GM23338 (cell line): ENCODE measurements around the gene DNAJC11. TPM values are rescaled to one million over a fixed set of nuclear protein-coding genes. Genes with fewer than 3 reads are reported as not detected.
"Not testable (repeated sequence)": the region's sequence is repeated elsewhere in the genome, so short reads cannot be mapped to it uniquely, and the experiment has no call there.

ENCODE experiments used
- ATAC-seq: fragments of 200-7000 bp; cut with Tn5 transposase; 3 replicates; pipeline ENCODE4 v1.9.1; 2020
- DNase-seq: peaks from one replicate; pipeline ENCODE4 v3.0.0-alpha.2; 2015; ENCODE audit warnings: low spot score
- H2AFZ ChIP-seq: fragments of 200-600 bp; sonication (generic); 2 replicates; pipeline ENCODE4 v1.8.0; 2016; ENCODE audit warnings: antibody characterized with exemption, mild to moderate bottlenecking, moderate library complexity
- H3F3A ChIP-seq: fragments of 200-600 bp; sonication (generic); replicated peaks from 2 replicates; pipeline ENCODE4 v1.8.0; 2017; ENCODE audit warnings: antibody characterized with exemption, mixed run types, low read depth
- H3K27ac ChIP-seq: fragments of 200-600 bp; sonication (generic); 2 replicates; pipeline ENCODE4 v1.6.1; 2016; ENCODE audit warnings: low read depth
- H3K27me3 ChIP-seq: fragments of 200-600 bp; sonication (generic); 2 replicates; pipeline ENCODE4 v1.8.0; 2016; ENCODE audit warnings: mild to moderate bottlenecking, mixed run types, moderate library complexity; ENCODE audit not compliant: insufficient read depth
- H3K36me3 ChIP-seq: fragments of 200-600 bp; sonication (generic); 2 replicates; pipeline ENCODE4 v1.8.0; 2016; ENCODE audit warnings: mild to moderate bottlenecking; ENCODE audit not compliant: insufficient read depth
- H3K4me1 ChIP-seq: fragments of 200-600 bp; sonication (generic); 2 replicates; pipeline ENCODE4 v1.8.0; 2016; ENCODE audit warnings: mild to moderate bottlenecking, moderate library complexity; ENCODE audit not compliant: insufficient read depth
- H3K4me2 ChIP-seq: fragments of 200-600 bp; sonication (generic); 2 replicates; pipeline ENCODE4 v1.7.1; 2017; ENCODE audit warnings: mixed run types
- H3K4me3 ChIP-seq: fragments of 200-600 bp; sonication (generic); 2 replicates; pipeline ENCODE4 v1.6.1; 2016; ENCODE audit warnings: mixed run types
- H3K79me2 ChIP-seq: fragments of 200-600 bp; sonication (generic); replicated peaks from 2 replicates; pipeline ENCODE4 v1.8.0; 2017; ENCODE audit warnings: mild to moderate bottlenecking; ENCODE audit not compliant: insufficient read depth
- H3K9me2 ChIP-seq: fragments of 200-600 bp; sonication (generic); 2 replicates; pipeline ENCODE4 v1.8.0; 2017; ENCODE audit not compliant: insufficient read depth
- H4K20me1 ChIP-seq: fragments of 200-600 bp; sonication (generic); replicated peaks from 2 replicates; pipeline ENCODE4 v1.8.0; 2017; ENCODE audit warnings: mild to moderate bottlenecking; ENCODE audit not compliant: insufficient read depth
- H3K27ac Mint-ChIP-seq: 2 replicates; pipeline ENCODE4 v1.8.0; 2020; ENCODE audit warnings: inconsistent platforms, mild to moderate bottlenecking, moderate library complexity, mixed read lengths
- H3K27me3 Mint-ChIP-seq: 3 replicates; pipeline ENCODE4 v1.8.0; 2022; ENCODE audit warnings: low read depth, mild to moderate bottlenecking, moderate library complexity, mixed read lengths, inconsistent platforms; ENCODE audit not compliant: insufficient read depth, poor library complexity
- H3K36me3 Mint-ChIP-seq: 3 replicates; pipeline ENCODE4 v1.8.0; 2021; ENCODE audit warnings: low read depth, mild to moderate bottlenecking, inconsistent platforms, moderate library complexity, mixed read lengths
- H3K4me1 Mint-ChIP-seq: 3 replicates; pipeline ENCODE4 v1.8.0; 2020; ENCODE audit warnings: mild to moderate bottlenecking, inconsistent platforms, mixed read lengths
- H3K4me3 Mint-ChIP-seq: 3 replicates; pipeline ENCODE4 v1.8.0; 2021; ENCODE audit warnings: moderate library complexity, mild to moderate bottlenecking, inconsistent platforms, mixed read lengths
- H3K9me3 Mint-ChIP-seq: 3 replicates; pipeline ENCODE4 v1.8.0; 2020; ENCODE audit warnings: moderate library complexity, mild to moderate bottlenecking, inconsistent platforms, mixed read lengths
- CREB1 ChIP-seq: fragments of 250-450 bp; sonication (Bioruptor Pico); IDR thresholded peaks from 2 replicates; pipeline ENCODE4 v1.5.0; 2020; ENCODE audit warnings: low read depth, mild to moderate bottlenecking, moderate library complexity
- CTCF ChIP-seq, 2 experiments: fragments of 200-600 bp in 1 of 2; sonication (generic) in 1 of 2; conservative IDR thresholded peaks; 2 replicates each; pipeline versions ENCODE4 v1.5.1 to v1.6.1; 2016 to 2017; ENCODE audit warnings: antibody characterized with exemption in 2 of 2, low read depth in 2 of 2, mild to moderate bottlenecking in 2 of 2, moderate library complexity in 1 of 2
- ETS1 ChIP-seq: IDR thresholded peaks from 2 replicates; pipeline ENCODE4 v1.6.1; 2016; ENCODE audit warnings: antibody characterized with exemption
- EZH2 ChIP-seq: fragments of 200-600 bp; sonication (generic); IDR thresholded peaks from one replicate; pipeline ENCODE4 v1.8.0; 2017; ENCODE audit warnings: antibody characterized with exemption, mild to moderate bottlenecking, low read depth; ENCODE audit not compliant: unreplicated experiment
- EZH2phosphoT487 ChIP-seq: fragments of 200-600 bp; sonication (generic); IDR thresholded peaks from one replicate; pipeline ENCODE4 v1.8.1; 2018; ENCODE audit warnings: antibody characterized with exemption; ENCODE audit not compliant: unreplicated experiment
- JUNB ChIP-seq: IDR thresholded peaks from one replicate; pipeline ENCODE4 v1.6.1; 2016; ENCODE audit warnings: antibody characterized with exemption; ENCODE audit not compliant: unreplicated experiment
- NANOG ChIP-seq: IDR thresholded peaks from 2 replicates; pipeline ENCODE4 v1.6.1; 2016; ENCODE audit warnings: antibody characterized with exemption, borderline replicate concordance
- POLR2AphosphoS5 ChIP-seq: IDR thresholded peaks from 2 replicates; pipeline ENCODE4 v1.6.1; 2016; ENCODE audit warnings: antibody characterized with exemption, low read depth
- REST ChIP-seq: IDR thresholded peaks from one replicate; pipeline ENCODE4 v1.6.1; 2018; ENCODE audit warnings: antibody characterized with exemption; ENCODE audit not compliant: unreplicated experiment
- STAT1 ChIP-seq: IDR thresholded peaks from one replicate; pipeline ENCODE4 v1.6.1; 2016; ENCODE audit warnings: antibody characterized with exemption; ENCODE audit not compliant: unreplicated experiment
- ZNF114 ChIP-seq: fragments of 250-450 bp; sonication (Bioruptor Pico); IDR thresholded peaks from 2 replicates; pipeline ENCODE4 v1.5.0; 2020; ENCODE audit warnings: mild to moderate bottlenecking, moderate library complexity
- ZNF331 ChIP-seq: fragments of 250-450 bp; sonication (Bioruptor Pico); IDR thresholded peaks from 2 replicates; pipeline ENCODE4 v1.5.0; 2020; ENCODE audit warnings: low read depth, mild to moderate bottlenecking, moderate library complexity
- polyA plus RNA-seq: library from polyadenylated mRNA; unstranded; fragments of >200 nt; fragmentation: Nextera tagmentation; extraction: Ambion mirVana; gene quantifications from 2 replicates; pipeline ENCODE4 v1.2.1, GENCODE V29; 2016
- total RNA-seq: library from RNA; depleted of rRNA; stranded (reverse); fragments of >200 nt; shearing (Covaris generic); gene quantifications from 2 replicates; pipeline ENCODE4 v1.2.3, GENCODE V29; 2014

DNAJC11 gene
- total and polyA plus RNA-seq, 2 experiments from 2014 or later, result 48.4 to 67.2 TPM

- not testable (repeated sequence) for ATAC-seq, H3K27me3 ChIP-seq, H3K9me2 ChIP-seq, H2AFZ ChIP-seq, H3K4me3 ChIP-seq, H3K4me3 Mint-ChIP-seq, H3K27me3 Mint-ChIP-seq, H3K9me3 Mint-ChIP-seq, H4K20me1 ChIP-seq, H3F3A ChIP-seq, H3K79me2 ChIP-seq, H3K4me2 ChIP-seq, DNase-seq, H3K4me1 Mint-ChIP-seq, H3K27ac ChIP-seq, H3K27ac Mint-ChIP-seq, H3K4me1 ChIP-seq
- peaks cover 84% of the 10 kb centered on the region for H3K36me3 Mint-ChIP-seq
- peaks cover 38% of the 10 kb centered on the region for H3K36me3 ChIP-seq
Measured at GRCh38 chr1:6636778-6637177, 64.8 kb downstream of the DNAJC11 start.

GRCh38 chr1:6635910-6636760 lies 65.5 kb downstream of the DNAJC11 start:
- H3F3A ChIP-seq, result peaks cover 6% of the 10 kb centered on the region; the same call in 1 of the 2 replicates
- H3K36me3 ChIP-seq, result peaks cover 38% of the 10 kb centered on the region
- H3K9me2 ChIP-seq, result no peaks in the 10 kb centered on the region
- H2AFZ ChIP-seq, result no peak overlapping the region
- Mint-ChIP-seq H3K27me3 (peaks cover 9% of the 10 kb centered on the region), H3K4me1 (no peaks in the 10 kb centered on the region), H3K36me3 (peaks cover 79% of the 10 kb centered on the region), H3K9me3 (no peaks in the 10 kb centered on the region), H3K4me3 (no peak overlapping the region), H3K27ac (no peak overlapping the region)
- DNase-seq (no peak), ATAC-seq (no peak; the same call in 2 of the 3 replicates)
- H3K4me2 ChIP-seq, result no peak overlapping the region
- no peak overlapping the region for H3K4me3 ChIP-seq
- H3K4me1 ChIP-seq, result no peaks in the 10 kb centered on the region
- no peaks in the 10 kb centered on the region for H3K27me3 ChIP-seq
- no peaks in the 10 kb centered on the region for H3K79me2 ChIP-seq
- H3K27ac ChIP-seq, result no peak overlapping the region
- H4K20me1 ChIP-seq, result 0 out of 2 replicates have a peak, but pooled peaks cover 8% of the 10 kb centered on the region
- no peak for TF ChIP-seq REST
- no peak for TF ChIP-seq CTCF (conservative IDR thresholded peaks at IDR 0.05; ENCODE audit: low read depth in 2 of 2)
- no peak for TF ChIP-seq ETS1
- no peak for TF ChIP-seq POLR2AphosphoS5
- no peak for TF ChIP-seq NANOG
- no peak for TF ChIP-seq JUNB
- TF ChIP-seq ZNF331 (CRISPR knock-in tag), result no peak
- no peak for TF ChIP-seq EZH2phosphoT487
- no peak for TF ChIP-seq STAT1
- TF ChIP-seq ZNF114 (CRISPR knock-in tag), result no peak
- TF ChIP-seq EZH2, result no peak
- TF ChIP-seq CREB1, result no peak
